Mesothelial cell of epicardium (in vitro differentiated cells): ENCODE measurements around the gene ZNF213. TPM values are rescaled to one million over a fixed set of nuclear protein-coding genes. Genes with fewer than 3 reads are reported as not detected.

Source experiments
- DNase-seq, 2 experiments: peaks; one replicate each; pipeline ENCODE4 v3.0.0; 2021; ENCODE audit warnings: low spot score in 2 of 2; ENCODE audit not compliant: unreplicated experiment in 2 of 2
- H3K27ac Mint-ChIP-seq: 2 replicates; pipeline ENCODE4 v1.8.0; 2021; ENCODE audit warnings: mixed read lengths
- H3K27me3 Mint-ChIP-seq: 2 replicates; pipeline ENCODE4 v1.8.0; 2021; ENCODE audit warnings: low read depth, mixed read lengths
- H3K36me3 Mint-ChIP-seq: 2 replicates; pipeline ENCODE4 v1.8.0; 2021; ENCODE audit warnings: mixed read lengths
- H3K4me1 Mint-ChIP-seq: 2 replicates; pipeline ENCODE4 v1.8.0; 2021; ENCODE audit warnings: mixed read lengths
- H3K4me3 Mint-ChIP-seq: 2 replicates; pipeline ENCODE4 v1.8.0; 2021; ENCODE audit warnings: mild to moderate bottlenecking, moderate library complexity, mixed read lengths
- H3K9me3 Mint-ChIP-seq: 2 replicates; pipeline ENCODE4 v1.8.0; 2021; ENCODE audit warnings: mixed read lengths
- total RNA-seq: library from RNA; stranded (reverse); gene quantifications from 3 replicates; pipeline ENCODE4 v1.2.1, GENCODE V29; 2021
- TF ChIP-seq, protein P1 (sequence below): fragments of 200-600 bp; sonication (generic); IDR thresholded peaks from one replicate; pipeline ENCODE4 v1.5.0; 2021; ENCODE audit warnings: antibody characterized with exemption; ENCODE audit not compliant: unreplicated experiment

Gene ZNF213
- total RNA-seq, 1 donor from 2014 or later = 13.4 TPM

- H3K4me1 Mint-ChIP-seq = peaks cover 14% of the 10 kb centered on the region
- TF ChIP-seq, protein P1, sequence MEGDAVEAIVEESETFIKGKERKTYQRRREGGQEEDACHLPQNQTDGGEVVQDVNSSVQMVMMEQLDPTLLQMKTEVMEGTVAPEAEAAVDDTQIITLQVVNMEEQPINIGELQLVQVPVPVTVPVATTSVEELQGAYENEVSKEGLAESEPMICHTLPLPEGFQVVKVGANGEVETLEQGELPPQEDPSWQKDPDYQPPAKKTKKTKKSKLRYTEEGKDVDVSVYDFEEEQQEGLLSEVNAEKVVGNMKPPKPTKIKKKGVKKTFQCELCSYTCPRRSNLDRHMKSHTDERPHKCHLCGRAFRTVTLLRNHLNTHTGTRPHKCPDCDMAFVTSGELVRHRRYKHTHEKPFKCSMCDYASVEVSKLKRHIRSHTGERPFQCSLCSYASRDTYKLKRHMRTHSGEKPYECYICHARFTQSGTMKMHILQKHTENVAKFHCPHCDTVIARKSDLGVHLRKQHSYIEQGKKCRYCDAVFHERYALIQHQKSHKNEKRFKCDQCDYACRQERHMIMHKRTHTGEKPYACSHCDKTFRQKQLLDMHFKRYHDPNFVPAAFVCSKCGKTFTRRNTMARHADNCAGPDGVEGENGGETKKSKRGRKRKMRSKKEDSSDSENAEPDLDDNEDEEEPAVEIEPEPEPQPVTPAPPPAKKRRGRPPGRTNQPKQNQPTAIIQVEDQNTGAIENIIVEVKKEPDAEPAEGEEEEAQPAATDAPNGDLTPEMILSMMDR = no peak
- no peaks in the 10 kb centered on the region for H3K9me3 Mint-ChIP-seq
- H3K36me3 Mint-ChIP-seq = peaks cover 12% of the 10 kb centered on the region
- no peak for DNase-seq
- H3K27ac Mint-ChIP-seq = no peak overlapping the region
- H3K4me3 Mint-ChIP-seq = no peak overlapping the region
- no peaks in the 10 kb centered on the region for H3K27me3 Mint-ChIP-seq
Measured at GRCh38 chr16:3118204-3118790, 16.5 kb upstream of the ZNF213 start.

GRCh38 chr16:3118846-3119245, 16.0 kb upstream of the ZNF213 start:
- Mint-ChIP-seq H3K9me3 (no peaks in the 10 kb centered on the region), H3K4me1 (peaks cover 13% of the 10 kb centered on the region), H3K4me3 (no peak overlapping the region), H3K36me3 (peaks cover 12% of the 10 kb centered on the region), H3K27me3 (no peaks in the 10 kb centered on the region), H3K27ac (no peak overlapping the region)
- DNase-seq = no peak
- TF ChIP-seq, protein P1 = no peak

DNA sequence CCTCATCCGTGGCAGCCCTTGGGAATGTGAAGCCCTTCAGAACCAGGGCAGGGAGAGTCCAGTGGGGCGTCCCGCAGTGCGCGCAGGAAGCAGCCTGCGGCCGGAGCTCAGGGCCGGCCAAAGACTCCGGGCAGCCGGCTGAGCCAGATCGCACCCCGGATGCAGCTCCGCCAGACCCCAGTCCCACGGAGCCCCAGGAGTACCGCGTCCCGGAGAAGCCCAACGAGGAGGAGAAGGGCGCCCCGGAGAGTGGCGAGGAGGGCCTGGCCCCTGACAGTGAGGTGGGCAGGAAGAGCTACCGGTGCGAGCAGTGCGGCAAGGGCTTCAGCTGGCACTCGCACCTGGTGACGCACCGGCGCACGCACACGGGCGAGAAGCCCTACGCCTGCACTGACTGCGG, 15.5 kb upstream of the ZNF213 start:
- Mint-ChIP-seq H3K4me3 (no peak overlapping the region), H3K27me3 (no peaks in the 10 kb centered on the region), H3K4me1 (peaks cover 9% of the 10 kb centered on the region), H3K36me3 (peaks cover 12% of the 10 kb centered on the region), H3K27ac (no peak overlapping the region), H3K9me3 (no peaks in the 10 kb centered on the region)
- DNase-seq = no peak
- TF ChIP-seq, protein P1 = no peak

GRCh38 chr16:3119701-3120408, 15.0 kb upstream of the ZNF213 start:
- H3K4me3 Mint-ChIP-seq = no peak overlapping the region
- H3K4me1 Mint-ChIP-seq = peaks cover 8% of the 10 kb centered on the region
- TF ChIP-seq, protein P1 = no peak
- no peak for DNase-seq
- H3K27me3 Mint-ChIP-seq = no peaks in the 10 kb centered on the region
- H3K9me3 Mint-ChIP-seq = no peaks in the 10 kb centered on the region
- H3K27ac Mint-ChIP-seq = no peak overlapping the region
- peaks cover 12% of the 10 kb centered on the region for H3K36me3 Mint-ChIP-seq

DNA sequence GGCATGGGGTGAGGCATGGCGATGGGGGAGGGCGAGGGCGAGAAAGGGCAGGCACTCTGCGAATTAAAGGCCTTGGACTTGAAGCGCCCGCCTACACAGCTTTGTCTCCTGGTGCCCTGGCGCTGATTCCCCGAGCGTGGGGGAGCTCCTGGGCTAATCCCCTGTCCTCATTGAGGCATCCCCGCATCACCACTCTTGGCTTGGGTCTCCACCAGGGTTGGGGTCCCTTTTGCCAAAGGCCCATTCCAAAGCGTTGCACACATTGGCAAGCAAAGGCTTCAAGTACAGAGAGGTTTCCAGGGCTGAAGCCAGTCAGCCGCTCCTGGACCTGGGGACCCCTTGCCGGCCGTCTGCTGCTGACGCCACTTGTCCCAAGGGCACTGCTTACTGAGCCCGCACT, 14.4 kb upstream of the ZNF213 start:
- Mint-ChIP-seq H3K9me3 (no peaks in the 10 kb centered on the region), H3K36me3 (peaks cover 12% of the 10 kb centered on the region), H3K27me3 (no peaks in the 10 kb centered on the region), H3K4me3 (no peak overlapping the region), H3K27ac (no peak overlapping the region), H3K4me1 (peaks cover 7% of the 10 kb centered on the region)
- TF ChIP-seq, protein P1 = no peak
- no peak for DNase-seq
